Subcutaneous adipose tissue (tissue), 4 donors: ENCODE measurements around the gene VEZF1. TPM values are rescaled to one million over a fixed set of nuclear protein-coding genes. Genes with fewer than 3 reads are reported as not detected.

Experiments used
- total RNA-seq, 4 donors: library from RNA; depleted of rRNA; stranded (reverse); fragments of >200 nt; gene quantifications; one replicate each; pipeline ENCODE4 v1.1.0, GENCODE V29; 2016
- TF ChIP-seq, protein P1 (sequence below): fragments of 450-650 bp; IDR thresholded peaks from one replicate; pipeline ENCODE4 v1.5.1; 2016; ENCODE audit warnings: low read depth, mild to moderate bottlenecking, control low read depth, antibody characterized with exemption, moderate library complexity

Gene VEZF1
- total RNA-seq, 4 donors from 2014 or later, result 35.0 to 66.8 (median 44.0) TPM

- TF ChIP-seq, protein P1, sequence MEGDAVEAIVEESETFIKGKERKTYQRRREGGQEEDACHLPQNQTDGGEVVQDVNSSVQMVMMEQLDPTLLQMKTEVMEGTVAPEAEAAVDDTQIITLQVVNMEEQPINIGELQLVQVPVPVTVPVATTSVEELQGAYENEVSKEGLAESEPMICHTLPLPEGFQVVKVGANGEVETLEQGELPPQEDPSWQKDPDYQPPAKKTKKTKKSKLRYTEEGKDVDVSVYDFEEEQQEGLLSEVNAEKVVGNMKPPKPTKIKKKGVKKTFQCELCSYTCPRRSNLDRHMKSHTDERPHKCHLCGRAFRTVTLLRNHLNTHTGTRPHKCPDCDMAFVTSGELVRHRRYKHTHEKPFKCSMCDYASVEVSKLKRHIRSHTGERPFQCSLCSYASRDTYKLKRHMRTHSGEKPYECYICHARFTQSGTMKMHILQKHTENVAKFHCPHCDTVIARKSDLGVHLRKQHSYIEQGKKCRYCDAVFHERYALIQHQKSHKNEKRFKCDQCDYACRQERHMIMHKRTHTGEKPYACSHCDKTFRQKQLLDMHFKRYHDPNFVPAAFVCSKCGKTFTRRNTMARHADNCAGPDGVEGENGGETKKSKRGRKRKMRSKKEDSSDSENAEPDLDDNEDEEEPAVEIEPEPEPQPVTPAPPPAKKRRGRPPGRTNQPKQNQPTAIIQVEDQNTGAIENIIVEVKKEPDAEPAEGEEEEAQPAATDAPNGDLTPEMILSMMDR, result no peak
Measured at GRCh38 chr17:57943645-57944044, 44.4 kb downstream of the VEZF1 start.

GRCh38 chr17:57943140-57943539 lies 44.9 kb downstream of the VEZF1 start:
- TF ChIP-seq, protein P1, result no peak

- TF ChIP-seq, protein P1, result no peak
Measured at GRCh38 chr17:57941384-57942370, 46.4 kb downstream of the VEZF1 start.

- TF ChIP-seq, protein P1, result no peak
Measured at GRCh38 chr17:57940653-57941329, 47.3 kb downstream of the VEZF1 start.

DNA sequence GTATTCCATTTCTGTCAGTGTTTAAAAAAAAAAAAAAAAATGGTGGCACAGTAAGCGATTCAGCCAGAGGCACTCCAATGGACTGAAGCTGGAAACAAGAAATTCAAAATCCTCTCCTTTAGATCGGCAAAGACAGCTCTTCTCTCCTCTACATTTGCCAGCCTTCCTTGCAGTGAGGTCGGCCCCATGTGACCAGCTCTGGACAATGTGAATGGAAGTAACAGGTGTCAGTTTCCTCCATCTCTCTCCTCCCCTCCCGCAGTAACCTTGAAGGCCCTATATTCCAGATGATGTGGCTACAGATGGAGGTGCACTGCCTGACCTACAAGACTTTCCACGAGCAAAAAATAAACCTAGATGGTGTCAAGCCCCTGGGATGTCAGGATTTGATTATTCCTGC lies 47.8 kb downstream of the VEZF1 start:
- TF ChIP-seq, protein P1, result no peak

- TF ChIP-seq, protein P1, result no peak
Measured at GRCh38 chr17:57939797-57940196, 48.3 kb downstream of the VEZF1 start.

DNA sequence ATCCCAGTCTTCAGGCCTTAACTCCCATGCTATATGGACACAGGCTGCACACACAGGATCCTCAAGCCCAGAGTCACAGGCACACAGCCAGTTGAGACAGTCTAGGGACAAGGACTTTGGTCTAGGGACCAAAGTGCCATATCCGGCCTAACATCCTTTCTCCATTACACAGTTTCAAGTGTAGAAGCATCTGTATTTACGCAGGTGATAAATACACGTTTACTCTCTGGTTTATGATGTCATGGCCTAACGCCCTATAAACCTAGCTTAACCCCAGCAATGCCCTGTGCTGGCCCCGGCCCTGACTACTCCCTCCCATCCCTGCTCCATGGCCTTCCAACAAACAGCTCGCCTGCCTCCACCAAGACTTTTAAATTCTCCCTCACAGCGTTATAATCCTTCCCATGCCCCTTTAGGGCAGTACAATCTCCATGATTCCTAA lies 50.0 kb downstream of the VEZF1 start:
- TF ChIP-seq, protein P1, result no peak
